Keratinocyte (primary cell): ENCODE data around the gene SYT6.

Experiments
- CTCF ChIP-seq, 3 experiments: IDR thresholded peaks in 1 of 3; conservative IDR thresholded peaks in 1 of 3; optimal IDR thresholded peaks in 1 of 3; 2 replicates in 2 of 3; 3 replicates in 1 of 3; pipeline versions ENCODE3 to v1.5.1; 2011; ENCODE audit warnings: low read length in 3 of 3, mild to moderate bottlenecking in 3 of 3, moderate library complexity in 2 of 3, control low read depth in 1 of 3, inconsistent platforms in 1 of 3; ENCODE audit not compliant: insufficient read depth in 2 of 3; ENCODE audit errors: extremely low read depth in 1 of 3
- EZH2 ChIP-seq: IDR thresholded peaks from one replicate; pipeline ENCODE4 v1.6.1; 2012; ENCODE audit warnings: inconsistent platforms, mild to moderate bottlenecking, low read length, moderate library complexity

GRCh38 chr1:114137497-114137896 is 16.2 kb downstream of the SYT6 start:
- no peak for TF ChIP-seq CTCF (optimal IDR thresholded peaks at IDR 0.05 in 1 of 3, IDR thresholded peaks at IDR 0.05 in 1 of 3, conservative IDR thresholded peaks at IDR 0.05 in 1 of 3; ENCODE audit: extremely low read depth in 1 of 3, insufficient read depth in 2 of 3, low read length in 3 of 3)
- no peak for TF ChIP-seq EZH2
